Kidney epithelial cell (primary cell): Measurements from ENCODE around the gene KIF13A. TPM values are rescaled to one million over a fixed set of nuclear protein-coding genes. Genes with fewer than 3 reads are reported as not detected.
"Not testable (repeated sequence)": the region's sequence is repeated elsewhere in the genome, so short reads cannot be mapped to it uniquely, and the experiment has no call there.

ENCODE experiments used
- DNase-seq: peaks from one replicate; pipeline ENCODE4 v3.0.0-alpha.2; 2010; ENCODE audit warnings: low read depth
- H3K27me3 ChIP-seq: 2 replicates; pipeline ENCODE4 v1.6.0; 2011; ENCODE audit warnings: low read length; ENCODE audit not compliant: control insufficient read depth, insufficient read depth
- H3K36me3 ChIP-seq: 2 replicates; pipeline ENCODE4 v1.5.1; 2011; ENCODE audit warnings: low read length; ENCODE audit not compliant: control insufficient read depth, insufficient read depth
- H3K4me3 ChIP-seq: 2 replicates; pipeline ENCODE4 v1.5.1; 2011; ENCODE audit warnings: low read depth, mild to moderate bottlenecking, control low read depth, low read length
- CTCF ChIP-seq: IDR thresholded peaks from 2 replicates; pipeline ENCODE4 v1.5.1; 2011; ENCODE audit warnings: mild to moderate bottlenecking, moderate library complexity, low read length, control low read depth, inconsistent platforms; ENCODE audit not compliant: insufficient read depth, poor library complexity, severe bottlenecking
- total RNA-seq: library from RNA; depleted of rRNA; stranded (reverse); fragments of >200 nt; gene quantifications from 2 replicates; pipeline ENCODE4 v1.2.3, GENCODE V29; 2015

Gene KIF13A
- total RNA-seq, 1 donor from 2014 or later: 30.9 TPM

DNA sequence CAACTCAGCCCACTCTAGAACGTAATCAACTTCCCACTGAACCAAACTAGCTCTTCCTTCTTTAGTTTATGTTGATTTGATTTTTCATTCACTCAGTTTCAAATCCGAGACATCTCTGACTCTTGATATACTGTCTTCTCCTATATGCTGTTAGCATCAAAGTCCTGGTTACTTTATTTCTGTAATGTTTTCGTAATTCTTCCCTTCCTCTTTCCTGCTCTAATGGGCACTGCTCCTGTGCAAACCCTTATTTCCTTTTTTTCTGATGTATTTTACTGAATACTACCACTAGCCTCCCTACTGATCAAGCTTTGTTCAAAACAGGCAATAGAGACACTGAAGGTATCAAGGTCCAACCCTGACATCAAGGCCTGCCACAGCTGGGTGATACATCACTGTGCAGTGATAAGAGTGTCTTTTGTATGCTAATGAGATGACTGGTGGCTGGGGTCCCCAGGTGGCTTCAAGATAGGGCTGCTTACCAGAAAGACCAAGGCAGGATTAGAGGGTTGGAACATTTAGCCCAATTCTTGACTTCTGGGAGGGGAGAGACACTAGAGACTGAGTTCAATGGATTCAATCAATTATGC, 95.2 kb downstream of the KIF13A start:
- Histone ChIP-seq H3K27me3 (no peaks in the 10 kb centered on the region), H3K4me3 (no peak overlapping the region), H3K36me3 (no peaks in the 10 kb centered on the region)
- no peak for TF ChIP-seq CTCF
- no peak for DNase-seq

DNA sequence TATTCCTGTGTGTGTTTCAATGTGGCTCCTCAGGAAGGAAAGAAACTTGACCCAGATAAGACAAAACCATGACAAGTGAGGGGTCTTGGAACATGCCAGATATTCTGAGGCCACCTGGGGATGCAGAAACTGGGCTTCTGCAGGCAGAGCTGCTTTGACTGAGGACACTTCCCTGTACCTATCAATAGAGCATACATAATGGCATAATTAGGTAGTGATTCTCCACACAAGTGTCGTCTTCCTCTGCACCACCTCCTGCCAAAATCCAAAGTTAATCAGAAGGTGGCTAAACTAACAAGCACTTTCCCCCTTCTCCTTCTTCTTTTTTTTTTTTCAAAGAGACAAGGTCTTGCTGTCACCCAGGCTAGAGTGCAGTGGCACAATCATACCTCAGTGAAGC, 97.1 kb downstream of the KIF13A start:
- Histone ChIP-seq H3K27me3 (no peaks in the 10 kb centered on the region), H3K4me3 (no peak overlapping the region), H3K36me3 (no peaks in the 10 kb centered on the region)
- DNase-seq: no peak
- TF ChIP-seq CTCF: no peak

- not testable (repeated sequence) for DNase-seq, H3K4me3 ChIP-seq, H3K27me3 ChIP-seq, H3K36me3 ChIP-seq
Observed at GRCh38 chr6:17889777-17890176, 97.7 kb downstream of the KIF13A start.

DNA sequence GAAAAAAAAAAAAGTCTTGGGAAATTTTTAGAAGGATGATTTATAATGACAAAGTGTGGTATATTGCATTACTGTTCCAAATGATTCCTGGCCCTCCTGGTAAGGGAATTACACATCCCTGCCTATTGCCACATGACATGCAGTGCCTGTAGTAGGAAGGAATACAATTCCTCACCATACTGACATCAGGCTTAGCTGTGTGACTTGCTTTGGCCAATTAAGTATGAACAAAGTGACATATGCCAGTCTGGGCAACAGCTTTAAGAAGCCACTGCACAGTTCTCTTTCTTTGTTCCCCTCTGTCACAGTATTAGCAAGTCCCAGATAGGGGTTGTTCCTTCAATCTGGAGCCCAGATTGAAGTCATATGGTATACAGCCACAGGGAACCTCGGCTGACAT, 100.5 kb downstream of the KIF13A start:
- Histone ChIP-seq H3K4me3 (no peak overlapping the region), H3K27me3 (no peaks in the 10 kb centered on the region), H3K36me3 (no peaks in the 10 kb centered on the region)
- no peak for DNase-seq
- no peak for TF ChIP-seq CTCF

DNA sequence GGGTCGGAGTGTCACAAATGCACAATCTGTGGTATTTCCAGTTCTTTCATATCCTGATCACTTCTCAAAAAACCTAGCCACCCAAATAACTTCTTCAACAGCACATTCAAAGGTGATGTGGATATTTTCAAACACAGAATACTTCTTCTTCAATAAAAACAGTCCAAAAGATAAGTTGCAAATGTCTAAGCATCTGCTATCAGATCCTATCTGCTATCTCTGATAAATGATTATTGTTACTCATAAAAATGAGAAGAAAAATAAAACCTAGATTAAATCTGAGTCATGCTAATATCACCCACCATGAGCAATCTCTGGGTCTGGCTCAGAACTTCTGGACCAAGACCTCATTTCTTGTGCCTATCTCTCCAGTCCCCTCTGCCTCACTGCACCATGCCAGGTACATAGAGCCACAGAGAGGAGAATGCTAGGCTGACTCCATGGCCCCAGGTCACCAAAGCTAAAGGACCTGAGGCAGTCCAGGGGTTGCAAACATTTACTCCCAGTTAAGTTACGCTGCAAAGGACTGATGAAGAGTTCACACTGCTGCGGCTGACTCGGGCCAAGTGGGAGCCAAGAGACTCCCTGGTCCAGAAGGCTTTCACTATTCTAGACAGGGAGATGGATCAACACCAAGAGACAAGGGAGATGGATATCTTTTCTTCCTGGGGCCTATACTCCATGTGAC, 101.4 kb downstream of the KIF13A start:
- DNase-seq: no peak
- Histone ChIP-seq H3K27me3 (no peaks in the 10 kb centered on the region), H3K4me3 (no peak overlapping the region), H3K36me3 (no peaks in the 10 kb centered on the region)
- TF ChIP-seq CTCF: no peak

DNA sequence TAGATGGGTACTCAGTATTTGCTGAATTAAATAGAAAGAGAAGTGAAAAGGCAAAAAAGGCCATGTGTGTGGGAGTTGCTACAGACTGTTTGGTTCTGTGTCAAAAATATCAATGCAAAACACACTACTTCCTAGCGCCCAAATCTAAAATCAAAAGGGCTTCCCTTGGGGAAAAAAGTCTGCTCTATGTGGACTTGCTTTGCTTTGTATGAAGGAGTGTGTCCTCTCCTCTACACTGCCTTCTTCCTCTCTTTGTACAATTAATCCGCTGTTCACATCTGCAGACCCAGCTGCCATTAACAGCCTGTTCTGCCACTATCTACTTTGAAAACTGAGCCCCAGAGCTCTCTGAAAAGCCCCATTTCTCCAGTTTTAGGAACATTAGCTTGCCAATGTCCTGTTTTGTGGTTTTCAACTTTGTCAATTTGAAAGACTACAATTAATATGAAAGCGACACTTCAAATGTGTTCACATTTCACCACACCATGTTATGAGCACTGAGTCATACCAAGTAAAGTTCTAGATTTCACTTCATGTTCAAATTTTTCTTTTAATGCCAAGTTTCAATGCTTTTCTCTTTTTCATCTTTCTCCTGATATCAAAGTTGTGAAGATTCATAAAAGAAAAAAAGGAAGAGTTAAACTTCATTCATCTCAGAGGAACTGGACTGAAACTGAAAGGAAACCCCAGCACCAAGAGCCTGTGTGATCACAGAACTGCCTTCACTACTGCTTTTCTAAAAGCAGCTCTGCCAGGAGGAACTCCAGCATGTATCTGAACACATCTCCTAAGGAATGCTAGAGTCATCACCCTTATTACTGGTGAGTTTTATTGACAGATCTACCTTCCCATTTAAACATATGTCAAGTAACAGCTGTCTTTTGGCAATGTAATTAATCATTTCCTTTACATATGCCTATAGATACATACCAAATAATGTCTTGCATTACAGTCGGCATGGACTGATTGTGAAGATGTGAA, 102.6 kb downstream of the KIF13A start:
- H3K4me3 ChIP-seq: no peak overlapping the region

More for the DNA sequence above, 102.6 kb downstream of the KIF13A start:
- no peaks in the 10 kb centered on the region for H3K36me3 ChIP-seq
- DNase-seq: no peak
- no peak for TF ChIP-seq CTCF
- no peaks in the 10 kb centered on the region for H3K27me3 ChIP-seq
